Measurements from ENCODE around the gene PRSS56. TPM values are rescaled to one million over a fixed set of nuclear protein-coding genes. Genes with fewer than 3 reads are reported as not detected.

Gene PRSS56
- total RNA-seq, 6 experiments from 2014 or later = not detected

GRCh38 chr2:232541961-232542714, 21.9 kb downstream of the PRSS56 start:
- DNase-seq = no peak
- Mint-ChIP-seq H3K36me3 (ENCODE audit: low read depth) (no peaks in the 10 kb centered on the region), H3K4me3 (no peak overlapping the region), H3K27me3 (ENCODE audit: insufficient read depth) (peaks cover 31% of the 10 kb centered on the region), H3K4me1 (ENCODE audit: low read depth) (no peaks in the 10 kb centered on the region), H3K9me3 (no peaks in the 10 kb centered on the region), H3K27ac (no peak overlapping the region)
- no peak for TF ChIP-seq CTCF (IDR thresholded peaks at IDR 0.05)

GRCh38 chr2:232542715-232543467, 22.7 kb downstream of the PRSS56 start:
- H3K36me3 Mint-ChIP-seq (ENCODE audit: low read depth) = no peaks in the 10 kb centered on the region; the same call in 1 of the 2 replicates
- H3K4me1 Mint-ChIP-seq (ENCODE audit: low read depth) = no peaks in the 10 kb centered on the region
- TF ChIP-seq CTCF (IDR thresholded peaks at IDR 0.05) = no peak
- H3K9me3 Mint-ChIP-seq = no peaks in the 10 kb centered on the region
- no peak for DNase-seq
- H3K27me3 Mint-ChIP-seq (ENCODE audit: insufficient read depth) = peaks cover 24% of the 10 kb centered on the region
- no peak overlapping the region for H3K27ac Mint-ChIP-seq
- H3K4me3 Mint-ChIP-seq = no peak overlapping the region

GRCh38 chr2:232543491-232543890, 23.3 kb downstream of the PRSS56 start:
- H3K4me3 Mint-ChIP-seq = no peak overlapping the region
- H3K27ac Mint-ChIP-seq = no peak overlapping the region
- DNase-seq = no peak
- no peaks in the 10 kb centered on the region for H3K9me3 Mint-ChIP-seq
- peaks cover 18% of the 10 kb centered on the region for H3K27me3 Mint-ChIP-seq (ENCODE audit: insufficient read depth)
- no peak for TF ChIP-seq CTCF (IDR thresholded peaks at IDR 0.05)
- peaks cover 2% of the 10 kb centered on the region; the same call in 1 of the 2 replicates for H3K36me3 Mint-ChIP-seq (ENCODE audit: low read depth)
- peaks cover 6% of the 10 kb centered on the region; the same call in 1 of the 2 replicates for H3K4me1 Mint-ChIP-seq (ENCODE audit: low read depth)

GRCh38 chr2:232543928-232544631, 23.9 kb downstream of the PRSS56 start:
- H3K27me3 Mint-ChIP-seq (ENCODE audit: insufficient read depth) = peaks cover 14% of the 10 kb centered on the region; the same call in 1 of the 2 replicates
- H3K9me3 Mint-ChIP-seq = no peaks in the 10 kb centered on the region
- H3K27ac Mint-ChIP-seq = no peak overlapping the region
- no peak overlapping the region for H3K4me3 Mint-ChIP-seq
- TF ChIP-seq CTCF (IDR thresholded peaks at IDR 0.05) = no peak
- peaks cover 12% of the 10 kb centered on the region for H3K4me1 Mint-ChIP-seq (ENCODE audit: low read depth)
- DNase-seq = no peak
- H3K36me3 Mint-ChIP-seq (ENCODE audit: low read depth) = peaks cover 8% of the 10 kb centered on the region; the same call in 1 of the 2 replicates

GRCh38 chr2:232544674-232545073, 24.5 kb downstream of the PRSS56 start:
- H3K4me1 Mint-ChIP-seq (ENCODE audit: low read depth) = peaks cover 15% of the 10 kb centered on the region
- peaks cover 11% of the 10 kb centered on the region; the same call in 1 of the 2 replicates for H3K27me3 Mint-ChIP-seq (ENCODE audit: insufficient read depth)
- peaks cover 10% of the 10 kb centered on the region for H3K36me3 Mint-ChIP-seq (ENCODE audit: low read depth)
- H3K27ac Mint-ChIP-seq = no peak overlapping the region
- no peaks in the 10 kb centered on the region; the same call in 1 of the 2 replicates for H3K9me3 Mint-ChIP-seq
- no peak overlapping the region for H3K4me3 Mint-ChIP-seq
- no peak for TF ChIP-seq CTCF (IDR thresholded peaks at IDR 0.05)
- no peak for DNase-seq
